SK-N-MC (cell line): Measurements from ENCODE around the gene PCSK2.

Experiments
- DNase-seq: peaks from one replicate; pipeline ENCODE4 v3.0.0-alpha.2; 2011; ENCODE audit warnings: low read depth, low spot score
- H3K27ac ChIP-seq: fragments of 200-600 bp; sonication (generic); 2 replicates; pipeline ENCODE4 v1.5.1; 2016; ENCODE audit warnings: mixed run types
- H3K36me3 ChIP-seq: fragments of 200-600 bp; sonication (generic); 2 replicates; pipeline ENCODE4 v1.6.1; 2017; ENCODE audit warnings: antibody characterized with exemption, low read length, mixed read lengths; ENCODE audit not compliant: insufficient read depth
- H3K4me3 ChIP-seq: fragments of 200-600 bp; sonication (generic); 2 replicates; pipeline ENCODE4 v1.5.1; 2016
- H3K9ac ChIP-seq: fragments of 200-600 bp; sonication (generic); 2 replicates; pipeline ENCODE4 v1.8.0; 2017; ENCODE audit warnings: mixed run types, mixed read lengths; ENCODE audit not compliant: insufficient read length
- H3K9me3 ChIP-seq: fragments of 200-600 bp; sonication (generic); 2 replicates; pipeline ENCODE4 v1.6.1; 2017; ENCODE audit warnings: low read depth, mild to moderate bottlenecking, antibody characterized with exemption, low read length, moderate library complexity, mixed read lengths
- EZH2 ChIP-seq: fragments of 200-600 bp; sonication (generic); IDR thresholded peaks from one replicate; pipeline ENCODE4 v1.6.1; 2017; ENCODE audit warnings: antibody characterized with exemption
- FOXP2 ChIP-seq: optimal IDR thresholded peaks from 2 replicates; pipeline ENCODE3; 2011; ENCODE audit warnings: mild to moderate bottlenecking, moderate library complexity; ENCODE audit not compliant: insufficient read depth; ENCODE audit errors: extremely low read length, control extremely low read depth
- POLR2AphosphoS5 ChIP-seq: IDR thresholded peaks from 2 replicates; pipeline ENCODE4 v1.6.1; 2012; ENCODE audit warnings: mild to moderate bottlenecking, low read depth, low read length, borderline replicate concordance

Gene PCSK2

GRCh38 chr20:17457079-17457478 lies 230.2 kb downstream of the PCSK2 start:
- H3K36me3 ChIP-seq = no peaks in the 10 kb centered on the region; the same call in 1 of the 2 replicates
- H3K27ac ChIP-seq = no peak overlapping the region
- no peak overlapping the region for H3K9ac ChIP-seq
- DNase-seq = no peak
- TF ChIP-seq EZH2 (no peak), POLR2AphosphoS5 (no peak), FOXP2 (no peak)
- H3K4me3 ChIP-seq = no peak overlapping the region
- H3K9me3 ChIP-seq = no peaks in the 10 kb centered on the region

DNA sequence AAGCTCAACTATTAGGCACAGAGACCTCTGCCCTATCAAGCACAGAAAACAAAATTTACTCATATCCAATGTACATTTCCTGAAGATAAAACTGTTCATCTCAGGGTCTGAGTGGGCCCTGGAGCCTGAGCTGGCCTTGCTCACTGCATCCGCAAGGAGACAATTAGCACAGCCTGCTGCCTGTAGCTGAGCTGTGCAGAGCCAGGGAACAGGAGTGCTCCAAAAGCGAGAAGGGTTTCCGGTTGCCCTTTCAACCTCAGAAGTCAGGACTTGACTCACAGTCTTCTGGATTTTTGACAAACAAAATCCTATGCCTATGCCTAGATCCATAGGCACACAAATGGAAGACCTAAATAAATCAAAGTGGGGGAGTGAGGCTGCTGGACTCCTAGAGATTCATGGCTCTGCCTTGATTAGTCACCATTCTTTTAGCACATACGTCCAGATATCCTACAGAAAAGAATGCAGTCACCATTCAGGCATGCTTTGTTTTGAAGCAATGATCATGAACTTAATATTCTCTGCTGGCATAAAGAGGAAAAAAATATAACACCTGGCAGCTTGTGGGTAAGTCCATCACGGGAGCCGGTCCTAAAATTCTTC lies 230.8 kb downstream of the PCSK2 start:
- no peak for TF ChIP-seq EZH2
- no peaks in the 10 kb centered on the region; the same call in 1 of the 2 replicates for H3K36me3 ChIP-seq
- DNase-seq = no peak
- no peak overlapping the region for H3K27ac ChIP-seq
- no peak overlapping the region for H3K4me3 ChIP-seq
- H3K9ac ChIP-seq = no peak overlapping the region
- H3K9me3 ChIP-seq = no peaks in the 10 kb centered on the region

DNA sequence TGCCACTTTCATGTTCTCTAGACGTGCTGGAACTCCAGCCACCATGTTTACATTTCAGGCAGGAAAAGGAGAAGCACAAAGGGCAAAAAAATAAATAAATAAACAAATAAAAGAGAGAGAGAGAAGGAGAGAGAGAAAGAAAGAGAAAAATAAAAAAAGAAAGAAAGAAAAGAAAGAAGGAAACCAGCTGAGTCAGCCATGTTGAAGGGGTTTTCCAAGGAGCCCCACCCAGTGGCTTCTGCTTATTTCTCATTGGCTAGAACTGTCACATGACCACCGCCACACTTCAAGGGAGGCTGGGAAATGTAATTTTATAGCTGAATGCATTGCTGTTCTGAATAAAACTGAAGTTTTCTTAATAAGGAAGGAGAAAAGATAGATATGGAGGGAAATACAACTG lies 233.3 kb downstream of the PCSK2 start:
- Histone ChIP-seq H3K27ac (no peak overlapping the region), H3K9me3 (no peaks in the 10 kb centered on the region), H3K36me3 (no peaks in the 10 kb centered on the region), H3K9ac (no peak overlapping the region), H3K4me3 (no peak overlapping the region)
- TF ChIP-seq EZH2 (no peak), POLR2AphosphoS5 (no peak), FOXP2 (no peak)
- DNase-seq = no peak

DNA sequence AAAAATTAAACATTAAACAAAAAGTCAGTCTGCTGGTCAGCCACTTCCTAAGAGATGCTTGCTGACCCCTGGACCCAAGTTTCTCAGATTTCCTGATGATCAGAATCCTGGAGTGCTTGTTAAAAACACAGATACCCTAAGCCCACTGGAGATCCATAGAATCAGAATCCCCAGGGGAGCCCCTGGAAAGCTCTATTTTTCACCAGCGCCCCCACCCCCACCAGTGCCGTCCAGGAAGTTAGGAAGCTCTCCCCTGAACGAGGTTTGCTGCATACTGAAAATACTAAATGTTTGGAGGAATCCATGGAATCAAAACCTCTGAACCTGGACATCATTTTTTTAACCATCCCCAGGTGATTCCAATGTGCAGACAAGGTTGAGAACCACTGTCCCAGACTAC lies 235.1 kb downstream of the PCSK2 start:
- H3K9ac ChIP-seq = no peak overlapping the region
- no peak overlapping the region for H3K4me3 ChIP-seq
- DNase-seq = no peak
- H3K27ac ChIP-seq = no peak overlapping the region
- no peaks in the 10 kb centered on the region for H3K9me3 ChIP-seq
- H3K36me3 ChIP-seq = no peaks in the 10 kb centered on the region
- TF ChIP-seq POLR2AphosphoS5 = no peak
- no peak for TF ChIP-seq EZH2
- no peak for TF ChIP-seq FOXP2

DNA sequence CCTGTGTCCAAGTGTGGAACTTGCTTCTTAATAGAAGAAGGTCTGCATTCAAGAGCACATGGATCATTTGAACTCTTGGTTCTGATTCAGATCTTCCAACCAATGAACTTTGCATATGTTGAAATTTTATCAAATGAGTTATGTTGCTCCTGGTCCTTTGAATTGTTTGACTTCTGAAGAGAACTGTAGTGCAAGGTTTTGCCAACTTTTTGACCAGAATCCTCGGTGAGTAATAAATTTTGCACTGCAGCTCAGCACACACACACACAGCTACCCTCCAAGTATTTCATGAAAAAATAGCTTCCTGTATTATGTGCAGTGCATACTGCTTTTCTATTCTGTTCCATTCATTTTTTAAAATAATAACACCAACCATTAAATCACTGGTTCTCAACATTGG lies 236.9 kb downstream of the PCSK2 start:
- DNase-seq = no peak
- Histone ChIP-seq H3K27ac (no peak overlapping the region), H3K9me3 (no peaks in the 10 kb centered on the region), H3K36me3 (no peaks in the 10 kb centered on the region), H3K9ac (no peak overlapping the region), H3K4me3 (no peak overlapping the region)
- TF ChIP-seq POLR2AphosphoS5 (no peak), EZH2 (no peak), FOXP2 (no peak)

- TF ChIP-seq FOXP2 (no peak), POLR2AphosphoS5 (no peak)
- Histone ChIP-seq H3K9me3 (no peaks in the 10 kb centered on the region), H3K9ac (no peak overlapping the region), H3K36me3 (no peaks in the 10 kb centered on the region), H3K4me3 (no peak overlapping the region), H3K27ac (no peak overlapping the region)
- no peak for DNase-seq
Observed at GRCh38 chr20:17465236-17465635, 238.4 kb downstream of the PCSK2 start.

DNA sequence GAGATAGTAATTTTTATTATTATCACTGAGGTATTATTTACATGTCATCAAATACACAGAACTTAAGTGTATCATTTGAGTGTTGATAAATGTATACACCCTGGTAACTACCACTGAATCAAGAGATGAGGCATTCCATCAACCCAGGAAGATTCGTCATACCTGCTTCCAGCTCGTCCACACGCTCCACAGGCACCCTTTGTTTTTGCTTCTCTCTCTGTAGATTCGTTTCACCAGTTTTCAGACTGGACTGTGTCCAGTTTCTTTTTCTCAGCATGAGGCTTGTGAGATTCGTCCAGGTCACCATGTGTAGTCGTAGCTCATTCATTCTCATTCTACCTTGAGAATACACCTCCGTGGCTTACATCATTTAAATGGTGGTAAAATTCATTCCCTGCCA lies 239.8 kb downstream of the PCSK2 start:
- no peak for DNase-seq
- Histone ChIP-seq H3K9ac (no peak overlapping the region), H3K4me3 (no peak overlapping the region), H3K9me3 (no peaks in the 10 kb centered on the region), H3K36me3 (no peaks in the 10 kb centered on the region), H3K27ac (no peak overlapping the region)
- TF ChIP-seq EZH2 (no peak), FOXP2 (no peak), POLR2AphosphoS5 (no peak)

- no peaks in the 10 kb centered on the region for H3K36me3 ChIP-seq
- TF ChIP-seq POLR2AphosphoS5 (no peak), EZH2 (no peak), FOXP2 (no peak)
- no peak overlapping the region for H3K9ac ChIP-seq
- no peak for DNase-seq
- no peak overlapping the region for H3K4me3 ChIP-seq
- H3K27ac ChIP-seq = no peak overlapping the region
- no peaks in the 10 kb centered on the region for H3K9me3 ChIP-seq
Observed at GRCh38 chr20:17467120-17467655, 240.3 kb downstream of the PCSK2 start.
